IMR-90 (cell line): ENCODE data around the gene CNPY3. TPM values are rescaled to one million over a fixed set of nuclear protein-coding genes. Genes with fewer than 3 reads are reported as not detected.

Experiments
- ATAC-seq: fragments of 200-7000 bp; cut with Tn5 transposase; 2 replicates; pipeline ENCODE4 v1.9.1; 2020; ENCODE audit warnings: low read depth, mild to moderate bottlenecking, moderate library complexity
- BruUV-seq: library from RNA; stranded (reverse); fragments of 400-500 nt; replicated peaks from 2 replicates; lab custom pipeline; 2021; lab: Mats Ljungman, UMichigan
- CTCF ChIA-PET: fragments of 300-600 bp; formaldehyde crosslinking; extraction: SDS; loops from one replicate; lab custom pipeline; 2021; ENCODE audit warnings: antibody characterized with exemption; lab: Yijun Ruan, JAX
- POLR2A ChIA-PET: fragments of 300-600 bp; sonication (Branson Sonifier 250); formaldehyde crosslinking; loops from one replicate; lab custom pipeline; 2022; ENCODE audit warnings: antibody characterized with exemption; ENCODE audit not compliant: unreplicated experiment; lab: Charles Lee
- DNase-seq: peaks from one replicate; pipeline ENCODE4 v3.0.0; 2013
- H2AFZ ChIP-seq: replicated peaks from 2 replicates; pipeline ENCODE3; 2013; ENCODE audit warnings: low read length, mild to moderate bottlenecking; ENCODE audit not compliant: poor library complexity
- H2AK5ac ChIP-seq: 2 replicates; pipeline ENCODE4 v1.6.1; 2013; ENCODE audit warnings: low read depth, low read length, inconsistent platforms
- H2AK9ac ChIP-seq: replicated peaks from 2 replicates; pipeline ENCODE3; 2013; ENCODE audit warnings: mild to moderate bottlenecking, low read depth, low read length, moderate library complexity; ENCODE audit not compliant: poor library complexity
- H2BK120ac ChIP-seq: 2 replicates; pipeline ENCODE4 v1.6.1; 2013; ENCODE audit warnings: low read depth, low read length, inconsistent platforms
- H2BK15ac ChIP-seq: 3 replicates; pipeline ENCODE4 v1.6.1; 2013; ENCODE audit warnings: low read depth, low read length, inconsistent platforms
- H2BK20ac ChIP-seq: 2 replicates; pipeline ENCODE4 v1.6.1; 2013; ENCODE audit warnings: low read depth, mild to moderate bottlenecking, inconsistent platforms, low read length, moderate library complexity
- H2BK5ac ChIP-seq: 2 replicates; pipeline ENCODE4 v1.6.1; 2013; ENCODE audit warnings: mild to moderate bottlenecking, low read depth, low read length, inconsistent platforms; ENCODE audit not compliant: poor library complexity, severe bottlenecking
- H3K14ac ChIP-seq: replicated peaks from 2 replicates; pipeline ENCODE4 v1.6.1; 2013; ENCODE audit warnings: low read depth, low read length, inconsistent platforms
- H3K18ac ChIP-seq: 2 replicates; pipeline ENCODE4 v1.6.1; 2013; ENCODE audit warnings: low read depth, low read length, control low read depth
- H3K23ac ChIP-seq: 2 replicates; pipeline ENCODE4 v1.6.1; 2013; ENCODE audit warnings: low read depth, low read length, inconsistent platforms
- H3K27ac ChIP-seq: 2 replicates; pipeline ENCODE4 v1.5.1; 2013; ENCODE audit warnings: mild to moderate bottlenecking, control low read depth, low read length; ENCODE audit not compliant: insufficient read depth
- H3K27me3 ChIP-seq: 2 replicates; pipeline ENCODE4 v1.6.1; 2013; ENCODE audit warnings: low read length; ENCODE audit not compliant: control insufficient read depth, insufficient read depth
- H3K36me3 ChIP-seq: 2 replicates; pipeline ENCODE4 v1.6.1; 2013; ENCODE audit warnings: low read length, mixed read lengths; ENCODE audit not compliant: control insufficient read depth, insufficient read depth
- H3K4ac ChIP-seq: 2 replicates; pipeline ENCODE4 v1.6.1; 2013; ENCODE audit warnings: low read depth, low read length, inconsistent platforms
- H3K4me1 ChIP-seq: 2 replicates; pipeline ENCODE4 v1.6.1; 2013; ENCODE audit warnings: low read length, mixed read lengths; ENCODE audit not compliant: control insufficient read depth, insufficient read depth
- H3K4me2 ChIP-seq: 2 replicates; pipeline ENCODE4 v1.6.1; 2013; ENCODE audit warnings: low read depth, mild to moderate bottlenecking, control low read depth, low read length, moderate library complexity
- H3K4me3 ChIP-seq: 2 replicates; pipeline ENCODE4 v1.5.1; 2013; ENCODE audit warnings: low read depth, mild to moderate bottlenecking, control low read depth, low read length, moderate library complexity; ENCODE audit not compliant: insufficient read depth
- H3K56ac ChIP-seq: 2 replicates; pipeline ENCODE4 v1.6.1; 2013; ENCODE audit warnings: low read length, inconsistent platforms; ENCODE audit not compliant: insufficient read depth; ENCODE audit errors: extremely low read depth
- H3K79me1 ChIP-seq, 2 experiments: 2 replicates each; pipeline ENCODE4 v1.6.1; 2013; ENCODE audit warnings: low read length in 2 of 2, inconsistent platforms in 1 of 2, low read depth in 1 of 2
- H3K9ac ChIP-seq: 2 replicates; pipeline ENCODE4 v1.6.1; 2013; ENCODE audit warnings: low read depth, low read length, control low read depth
- H3K9me1 ChIP-seq: 2 replicates; pipeline ENCODE4 v1.6.1; 2013; ENCODE audit warnings: low read length, inconsistent platforms; ENCODE audit not compliant: insufficient read depth
- H3K9me3 ChIP-seq: 2 replicates; pipeline ENCODE4 v1.6.1; 2013; ENCODE audit warnings: low read length; ENCODE audit not compliant: control insufficient read depth, insufficient read depth
- H4K20me1 ChIP-seq: 2 replicates; pipeline ENCODE4 v1.6.1; 2013; ENCODE audit warnings: low read length, inconsistent platforms; ENCODE audit not compliant: insufficient read depth
- H4K5ac ChIP-seq: 2 replicates; pipeline ENCODE4 v1.6.1; 2013; ENCODE audit warnings: mild to moderate bottlenecking, low read depth, low read length, control low read depth
- H4K8ac ChIP-seq, 2 experiments: 2 replicates each; pipeline ENCODE4 v1.6.1; 2013; ENCODE audit warnings: low read depth in 2 of 2, low read length in 2 of 2, control low read depth in 1 of 2, inconsistent platforms in 1 of 2
- H4K91ac ChIP-seq: 2 replicates; pipeline ENCODE4 v1.6.1; 2013; ENCODE audit warnings: low read depth, low read length, inconsistent platforms; ENCODE audit not compliant: insufficient read depth
- CHD1 ChIP-seq: IDR thresholded peaks from 2 replicates; pipeline ENCODE4 v1.6.1; 2012; ENCODE audit warnings: low read depth, low read length, improper control_type of control experiment
- WGBS, 2 experiments: methylation state at CpG; one replicate each; pipeline versions ENCODE4 v1.1.5 to v1.1.7; 2013; ENCODE audit warnings: missing lambda C conversion rate in 2 of 2; ENCODE audit not compliant: insufficient read length in 1 of 2; ENCODE audit errors: extremely low coverage in 2 of 2; 5-methylcytosine and 5-hydroxymethylcytosine counted together
- dilution Hi-C: fragments of 300-500 bp; cut with HindIII; formaldehyde crosslinking; loops from one replicate; pipeline ENCODE4 v1.14.3; 2018; ENCODE audit warnings: low sequenced_read_pairs; ENCODE audit not compliant: unreplicated experiment
- in situ Hi-C: fragments of 300-500 bp; cut with MboI; formaldehyde crosslinking; loops from 3 replicates; pipeline ENCODE4 v1.14.3; 2019; ENCODE audit warnings: low sequenced_read_pairs, inconsistent platforms, mixed read lengths
- intact Hi-C: fragments of 100-400 bp; cut with micrococcal nuclease; formaldehyde crosslinking; loops from 2 replicates; pipeline ENCODE4 v1.10.0; 2022
- polyA plus RNA-seq, 3 experiments: library from polyadenylated mRNA; depleted of rRNA; stranded (reverse); fragments of >200 nt; gene quantifications; 2 replicates each; pipeline ENCODE4 v1.2.3, GENCODE V29; 2012; ENCODE audit warnings: low replicate concordance in 1 of 3
- total RNA-seq: library from RNA; depleted of rRNA; stranded (reverse); fragments of >200 nt; gene quantifications from 2 replicates; pipeline ENCODE4 v1.2.3, GENCODE V29; 2012

Gene CNPY3
- total and polyA plus RNA-seq, 2 of the 4 experiments (the other 2 are of a cell fraction), result 13.3 to 39.2 TPM

DNA sequence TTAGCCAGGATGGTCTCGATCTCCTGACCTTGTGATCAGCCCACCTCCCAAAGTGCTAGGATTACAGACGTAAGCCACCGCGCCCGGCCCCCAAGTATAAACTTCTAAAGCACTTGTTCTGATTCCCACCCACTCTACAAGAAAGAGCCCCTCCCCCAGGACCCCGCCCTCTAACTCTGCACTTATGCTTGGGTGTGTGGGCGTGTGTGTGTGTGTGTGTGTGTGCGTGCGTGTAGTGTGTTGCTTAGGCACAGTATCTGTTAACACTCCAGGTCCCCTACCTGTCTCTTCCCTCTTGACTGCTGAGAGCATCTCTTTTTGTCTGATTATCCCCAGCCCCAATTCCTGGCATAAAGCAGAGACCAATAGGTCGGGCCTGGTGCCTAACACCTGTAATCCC is 19.4 kb upstream of the CNPY3 start:
- ChIA-PET POLR2A (no interaction called here), CTCF (no interaction called here)
- no peak overlapping the region for H2BK120ac ChIP-seq
- H2BK5ac ChIP-seq, result no peak overlapping the region
- no peaks in the 10 kb centered on the region for H4K20me1 ChIP-seq
- no peak overlapping the region for H2AK9ac ChIP-seq
- DNase-seq, result no peak
- H3K23ac ChIP-seq, result no peak overlapping the region
- peaks cover 3% of the 10 kb centered on the region; the same call in 1 of the 2 replicates for H3K27me3 ChIP-seq
- no TSS peak for BruUV-seq
- intact Hi-C loops (loop anchor here (10.0 kb wide), 1 partner anchor 425 kb away; no protein-coding TSS in a partner anchor), dilution Hi-C loops (no loop called here), in situ Hi-C loops (loop anchor here (10.0 kb wide), 1 partner anchor 235 kb away; no protein-coding TSS in a partner anchor)
- H4K8ac ChIP-seq, result no peak overlapping the region
- H3K4me1 ChIP-seq, result no peaks in the 10 kb centered on the region
- H2BK15ac ChIP-seq, result no peak overlapping the region
- no peak overlapping the region for H3K27ac ChIP-seq
- no peaks in the 10 kb centered on the region for H3K79me1 ChIP-seq
- no peak overlapping the region for H3K4me3 ChIP-seq
- no peaks in the 10 kb centered on the region for H3K9me1 ChIP-seq
- H2AK5ac ChIP-seq, result no peak overlapping the region
- H2AFZ ChIP-seq, result no peak overlapping the region
- H4K5ac ChIP-seq, result no peak overlapping the region
- H3K14ac ChIP-seq, result no peak overlapping the region
- no peak overlapping the region for H3K56ac ChIP-seq
- no peak overlapping the region for H2BK20ac ChIP-seq
- WGBS, 2 experiments, result no CpG with 5 or more reads among the region's 10 CpGs
- H3K9me3 ChIP-seq, result no peaks in the 10 kb centered on the region
- no peak for TF ChIP-seq CHD1
- no peak overlapping the region for H4K91ac ChIP-seq
- no peaks in the 10 kb centered on the region for H3K36me3 ChIP-seq
- H3K9ac ChIP-seq, result no peak overlapping the region
- no peak overlapping the region for H3K18ac ChIP-seq
- H3K4ac ChIP-seq, result no peak overlapping the region
- ATAC-seq, result no peak
- no peak overlapping the region for H3K4me2 ChIP-seq
